Astrocyte (in vitro differentiated cells and primary cell): ENCODE results near the gene KIR3DL3.
"Not testable (repeated sequence)": the region's sequence is repeated elsewhere in the genome, so short reads cannot be mapped to it uniquely, and the experiment has no call there.

Experiments
- EZH2 ChIP-seq: IDR thresholded peaks from 2 replicates; pipeline ENCODE4 v1.6.1; 2012; ENCODE audit warnings: mild to moderate bottlenecking, low read length, inconsistent platforms; ENCODE audit not compliant: insufficient read depth
- TF ChIP-seq, protein P1 (sequence below): IDR thresholded peaks from 2 replicates; pipeline ENCODE4 v1.5.1; 2011; ENCODE audit warnings: low read depth, mild to moderate bottlenecking, inconsistent platforms, low read length, moderate library complexity; ENCODE audit not compliant: insufficient read depth

DNA sequence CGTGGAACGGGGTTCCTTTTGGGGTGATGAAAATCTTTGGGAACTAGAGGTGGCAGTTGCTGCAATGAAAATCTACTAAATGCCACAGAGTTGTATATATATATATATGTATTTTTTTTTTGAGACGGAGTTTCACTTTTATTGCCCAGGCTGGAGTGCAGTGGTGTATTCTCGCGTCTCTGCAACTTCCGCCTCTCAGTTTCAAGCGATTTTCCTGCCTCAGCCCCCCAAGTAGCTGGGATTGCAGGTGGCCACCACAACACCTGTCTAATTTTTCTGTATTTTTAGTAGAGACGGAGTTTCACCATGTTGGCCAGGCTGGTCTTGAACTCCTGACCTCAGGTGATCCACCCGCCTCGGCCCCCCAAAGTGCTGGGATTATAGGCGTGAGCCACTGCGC lies 42.6 kb upstream of the KIR3DL3 start:
- TF ChIP-seq, protein P1, sequence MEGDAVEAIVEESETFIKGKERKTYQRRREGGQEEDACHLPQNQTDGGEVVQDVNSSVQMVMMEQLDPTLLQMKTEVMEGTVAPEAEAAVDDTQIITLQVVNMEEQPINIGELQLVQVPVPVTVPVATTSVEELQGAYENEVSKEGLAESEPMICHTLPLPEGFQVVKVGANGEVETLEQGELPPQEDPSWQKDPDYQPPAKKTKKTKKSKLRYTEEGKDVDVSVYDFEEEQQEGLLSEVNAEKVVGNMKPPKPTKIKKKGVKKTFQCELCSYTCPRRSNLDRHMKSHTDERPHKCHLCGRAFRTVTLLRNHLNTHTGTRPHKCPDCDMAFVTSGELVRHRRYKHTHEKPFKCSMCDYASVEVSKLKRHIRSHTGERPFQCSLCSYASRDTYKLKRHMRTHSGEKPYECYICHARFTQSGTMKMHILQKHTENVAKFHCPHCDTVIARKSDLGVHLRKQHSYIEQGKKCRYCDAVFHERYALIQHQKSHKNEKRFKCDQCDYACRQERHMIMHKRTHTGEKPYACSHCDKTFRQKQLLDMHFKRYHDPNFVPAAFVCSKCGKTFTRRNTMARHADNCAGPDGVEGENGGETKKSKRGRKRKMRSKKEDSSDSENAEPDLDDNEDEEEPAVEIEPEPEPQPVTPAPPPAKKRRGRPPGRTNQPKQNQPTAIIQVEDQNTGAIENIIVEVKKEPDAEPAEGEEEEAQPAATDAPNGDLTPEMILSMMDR, result not testable (repeated sequence)
- not testable (repeated sequence) for TF ChIP-seq EZH2
